Iris pigment epithelial cell (primary cell): Measurements from ENCODE around the gene BAD.
A peak's percentile ranks its signal among the peaks of the same experiment; 100 is the strongest.
"Not testable (repeated sequence)": the region's sequence is repeated elsewhere in the genome, so short reads cannot be mapped to it uniquely, and the experiment has no call there.

Experiments used
- DNase-seq: peaks from one replicate; pipeline ENCODE4 v3.0.0-alpha.2; 2011; ENCODE audit warnings: low read depth

BAD gene

DNA sequence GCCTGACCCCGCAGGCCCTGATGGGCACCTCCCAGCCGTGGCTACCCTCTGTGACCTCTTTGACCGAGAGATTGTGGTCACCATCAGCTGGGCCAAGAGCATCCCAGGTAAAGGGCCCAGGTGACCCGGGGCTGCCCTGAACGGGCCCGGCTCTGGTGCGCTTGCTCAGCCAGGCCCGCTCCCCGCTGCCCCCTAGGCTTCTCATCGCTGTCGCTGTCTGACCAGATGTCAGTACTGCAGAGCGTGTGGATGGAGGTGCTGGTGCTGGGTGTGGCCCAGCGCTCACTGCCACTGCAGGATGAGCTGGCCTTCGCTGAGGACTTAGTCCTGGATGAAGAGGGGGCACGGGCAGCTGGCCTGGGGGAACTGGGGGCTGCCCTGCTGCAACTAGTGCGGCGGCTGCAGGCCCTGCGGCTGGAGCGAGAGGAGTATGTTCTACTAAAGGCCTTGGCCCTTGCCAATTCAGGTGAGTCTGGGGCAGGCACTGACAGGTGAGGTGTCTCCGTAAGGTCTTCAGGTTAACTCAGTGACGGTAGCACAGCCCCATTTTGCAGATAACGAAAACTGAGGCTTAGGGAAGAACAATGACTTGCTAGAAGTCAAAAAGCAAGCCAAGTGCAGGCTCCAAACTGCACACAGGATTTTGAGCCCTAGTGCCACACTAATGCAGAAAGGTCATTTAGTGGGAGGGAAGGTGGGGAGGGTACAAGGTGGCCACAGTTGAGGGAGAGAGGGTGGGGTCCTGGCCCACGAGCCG, 30.5 kb upstream of the BAD start:
- no peak for DNase-seq

DNA sequence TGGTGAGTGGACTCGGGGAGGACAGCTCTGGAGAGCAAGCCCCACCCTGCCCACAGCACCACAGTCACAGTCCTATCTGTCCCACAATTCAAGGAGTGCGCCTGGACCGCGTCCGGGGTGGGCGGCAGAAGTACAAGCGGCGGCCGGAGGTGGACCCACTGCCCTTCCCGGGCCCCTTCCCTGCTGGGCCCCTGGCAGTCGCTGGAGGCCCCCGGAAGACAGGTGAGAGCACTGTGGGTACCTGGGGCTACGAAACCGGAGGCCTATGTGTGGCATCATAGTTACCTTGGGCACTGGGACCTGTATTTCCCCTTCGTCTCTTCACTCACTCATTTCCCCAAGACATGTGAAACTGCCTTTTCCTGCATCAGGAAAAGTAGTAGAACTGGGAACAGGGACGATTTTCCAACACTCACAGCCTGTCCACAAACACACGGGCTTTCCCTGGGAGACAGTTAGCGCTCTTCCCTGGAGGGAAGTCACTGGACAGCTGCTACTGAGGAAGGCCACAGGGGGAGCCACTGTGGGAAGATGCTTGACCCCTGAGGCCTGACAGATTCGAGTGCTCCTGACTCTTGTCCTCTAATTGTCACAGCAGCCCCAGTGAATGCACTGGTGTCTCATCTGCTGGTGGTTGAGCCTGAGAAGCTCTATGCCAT, 29.8 kb upstream of the BAD start:
- no peak for DNase-seq

DNA sequence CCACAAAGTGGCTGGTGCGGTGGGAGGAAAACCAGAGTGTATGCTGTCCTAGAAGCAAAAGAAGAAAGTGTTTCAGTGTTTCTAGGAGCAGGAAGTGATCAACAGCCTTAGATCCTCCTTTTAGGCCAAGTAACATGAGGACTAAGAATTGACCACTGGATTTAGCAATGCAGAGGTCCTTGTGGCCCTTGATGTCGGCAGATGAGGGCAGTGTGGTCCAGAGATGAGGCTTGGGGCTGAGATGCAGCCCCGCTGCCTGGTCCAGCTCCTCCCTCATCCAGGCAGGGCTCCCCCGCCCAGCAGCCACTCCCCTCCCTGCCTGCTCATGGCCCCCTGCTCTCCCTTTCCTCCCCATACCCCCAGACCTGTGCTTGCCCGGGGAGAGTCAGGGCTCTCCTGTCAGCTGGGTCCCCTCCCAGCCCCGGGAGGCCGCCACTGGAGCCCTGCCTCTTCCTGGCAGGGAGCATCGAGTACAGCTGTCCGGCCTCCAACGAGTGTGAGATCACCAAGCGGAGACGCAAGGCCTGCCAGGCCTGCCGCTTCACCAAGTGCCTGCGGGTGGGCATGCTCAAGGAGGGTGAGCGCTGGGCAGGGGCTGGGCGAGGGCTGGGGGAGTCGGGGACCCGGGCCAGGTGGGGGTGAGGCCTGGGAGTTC, 29.2 kb upstream of the BAD start:
- DNase-seq: no peak

DNA sequence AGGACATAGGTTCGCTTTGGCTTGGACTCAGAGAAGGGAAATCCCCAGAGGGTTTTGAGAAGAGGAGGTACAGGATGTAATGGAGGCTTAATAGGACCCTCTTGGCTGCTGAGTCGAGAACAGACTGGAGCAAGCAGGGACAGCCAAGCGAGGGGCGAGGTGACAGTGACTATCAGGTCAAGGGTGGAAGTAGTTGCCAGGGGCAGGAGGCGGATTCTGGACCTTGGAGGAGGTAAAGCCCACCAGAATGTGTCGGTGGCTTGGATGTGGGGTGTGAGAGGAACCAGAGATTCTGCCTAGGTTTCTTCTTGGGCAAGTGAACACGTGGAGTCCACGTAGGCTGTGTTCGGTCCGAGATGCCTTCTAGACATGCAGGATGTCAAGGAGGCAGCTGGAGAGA, 28.5 kb upstream of the BAD start:
- no peak for DNase-seq

DNA sequence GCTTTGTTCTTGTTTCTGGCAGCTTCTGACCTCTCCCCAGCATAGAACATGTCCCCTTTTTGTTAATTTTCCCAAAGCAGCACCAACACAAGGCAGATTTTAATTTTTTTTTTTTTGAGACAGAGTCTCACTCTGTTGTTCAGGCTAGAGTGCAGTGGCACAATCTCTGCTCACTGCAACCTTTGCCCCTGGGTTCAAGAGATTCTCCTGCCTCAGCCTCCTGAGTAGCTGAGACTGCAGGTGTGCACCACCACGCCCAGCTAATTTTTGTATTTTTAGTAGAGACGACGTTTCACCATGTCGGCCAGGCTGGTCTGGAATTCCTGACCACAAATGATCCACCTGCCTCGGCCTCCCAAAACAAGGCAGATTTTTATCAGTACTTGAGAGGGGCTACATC, 23.3 kb upstream of the BAD start:
- not testable (repeated sequence) for DNase-seq

DNA sequence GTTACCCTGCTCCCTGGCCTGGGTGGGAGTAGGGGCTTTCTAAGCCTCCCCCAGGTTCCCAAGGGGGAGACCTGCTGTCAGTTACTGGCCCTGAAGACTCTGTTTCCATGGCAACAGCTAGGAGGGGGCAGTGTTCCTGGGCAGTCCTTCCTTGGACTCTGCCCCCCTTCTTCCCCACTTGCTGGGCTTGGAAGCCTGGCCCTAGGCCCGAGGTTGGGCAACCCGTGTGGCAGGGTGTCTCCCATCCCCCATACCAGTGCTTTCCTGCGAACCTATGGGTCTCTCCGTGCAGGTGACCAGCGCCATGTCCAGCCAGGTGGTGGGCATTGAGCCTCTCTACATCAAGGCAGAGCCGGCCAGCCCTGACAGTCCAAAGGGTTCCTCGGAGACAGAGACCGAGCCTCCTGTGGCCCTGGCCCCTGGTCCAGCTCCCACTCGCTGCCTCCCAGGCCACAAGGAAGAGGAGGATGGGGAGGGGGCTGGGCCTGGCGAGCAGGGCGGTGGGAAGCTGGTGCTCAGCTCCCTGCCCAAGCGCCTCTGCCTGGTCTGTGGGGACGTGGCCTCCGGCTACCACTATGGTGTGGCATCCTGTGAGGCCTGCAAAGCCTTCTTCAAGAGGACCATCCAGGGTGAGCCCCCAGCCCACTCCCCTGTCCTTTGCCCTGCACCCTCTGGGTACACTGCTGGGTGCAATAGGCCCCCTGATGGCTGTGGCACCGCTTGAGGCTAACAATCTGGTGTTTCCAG, 22.6 kb upstream of the BAD start:
- no peak for DNase-seq

DNA sequence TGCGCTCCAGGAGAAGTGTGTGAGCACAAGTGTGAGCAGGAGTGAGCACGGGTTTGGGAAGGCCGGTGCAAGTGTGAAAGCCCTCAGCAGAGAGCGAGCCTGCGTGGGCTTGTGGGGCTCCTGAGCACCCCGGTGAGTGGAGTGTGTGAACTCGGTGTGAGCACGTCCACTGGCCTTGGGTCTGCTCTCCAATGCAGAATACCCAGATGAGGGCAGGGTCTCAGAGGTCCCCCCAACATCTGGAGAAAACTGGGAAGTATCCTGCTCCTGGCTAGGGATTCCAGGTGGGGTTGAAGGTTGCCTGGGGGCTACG, 22.1 kb upstream of the BAD start:
- DNase-seq: no peak

DNA sequence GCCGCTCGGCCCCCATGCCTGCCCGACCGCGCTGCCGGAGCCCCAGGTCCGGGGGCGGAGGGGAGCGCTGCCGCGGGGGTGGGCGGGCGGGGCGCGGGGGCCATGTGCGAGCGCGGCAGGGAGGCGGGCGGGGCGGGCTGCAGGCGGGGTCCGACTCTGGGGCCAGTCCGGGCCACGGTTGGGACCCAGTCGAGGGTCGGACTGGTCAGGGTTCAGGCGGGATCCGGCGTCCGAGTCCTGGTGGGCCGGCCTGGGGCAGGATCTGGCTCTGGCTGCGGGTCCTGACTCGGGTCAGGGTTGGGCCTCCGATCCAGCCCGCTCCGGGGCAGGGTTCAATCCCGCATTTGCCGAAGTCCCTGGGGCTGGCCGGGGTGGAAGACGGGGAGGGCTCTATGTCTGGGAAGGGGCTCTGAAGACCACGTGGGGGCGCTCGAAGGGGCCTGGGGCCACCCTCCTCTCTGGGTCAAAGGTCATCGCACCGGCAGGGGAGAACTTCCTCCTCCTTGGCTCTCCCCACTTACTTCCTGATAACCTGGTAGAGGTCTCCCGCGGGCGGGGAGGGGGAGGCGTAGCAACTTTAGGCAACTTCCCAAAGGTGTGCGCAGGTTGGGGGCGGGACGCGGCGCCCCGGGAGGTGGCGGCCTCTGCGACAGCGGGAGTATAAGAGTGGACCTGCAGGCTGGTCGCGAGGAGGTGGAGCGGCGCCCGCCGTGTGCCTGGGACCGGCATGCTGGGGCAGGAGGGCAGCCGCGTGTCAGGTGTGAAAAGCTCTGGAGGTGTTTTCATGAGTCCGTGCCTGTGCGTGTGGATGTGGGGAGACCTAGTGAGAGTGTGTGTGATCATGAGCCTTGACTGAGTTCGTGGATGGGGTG, 21.5 kb upstream of the BAD start:
- DNase-seq: no peak

DNA sequence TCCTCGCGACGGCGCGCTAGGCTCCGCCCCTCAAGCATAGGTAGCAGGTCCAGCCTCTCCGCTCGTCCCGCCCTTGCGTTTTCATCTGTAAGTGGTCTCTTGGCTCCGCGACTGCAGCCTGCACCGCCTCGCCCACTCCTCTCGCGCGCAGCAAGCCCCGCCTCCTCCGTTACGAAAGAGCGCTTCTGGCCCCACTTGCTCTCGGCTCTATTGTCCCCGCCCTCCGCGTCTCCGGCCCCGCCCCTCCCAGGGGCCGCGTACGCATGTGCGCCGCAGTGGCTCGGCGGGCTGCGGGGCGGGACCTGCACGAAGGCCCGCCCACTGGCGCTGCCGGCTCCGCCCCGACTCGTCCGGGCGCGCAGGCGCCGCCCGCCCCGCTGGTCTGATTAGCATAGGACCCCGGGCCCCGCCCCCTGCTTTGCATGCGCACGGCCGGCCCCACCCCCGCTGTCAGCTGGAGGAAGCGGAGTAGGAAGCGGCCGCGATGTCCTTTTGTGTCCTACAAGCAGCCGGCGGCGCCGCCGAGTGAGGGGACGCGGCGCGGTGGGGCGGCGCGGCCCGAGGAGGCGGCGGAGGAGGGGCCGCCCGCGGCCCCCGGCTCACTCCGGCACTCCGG, 20.7 kb upstream of the BAD start, which contains the start of gene ESRRA:
Gene ESRRA (plus strand): TSS at position 450 of the 616 bp plus-strand sequence. CDS start 1,656 bp downstream, outside the sequence.
- peak; percentile 97 for DNase-seq

DNA sequence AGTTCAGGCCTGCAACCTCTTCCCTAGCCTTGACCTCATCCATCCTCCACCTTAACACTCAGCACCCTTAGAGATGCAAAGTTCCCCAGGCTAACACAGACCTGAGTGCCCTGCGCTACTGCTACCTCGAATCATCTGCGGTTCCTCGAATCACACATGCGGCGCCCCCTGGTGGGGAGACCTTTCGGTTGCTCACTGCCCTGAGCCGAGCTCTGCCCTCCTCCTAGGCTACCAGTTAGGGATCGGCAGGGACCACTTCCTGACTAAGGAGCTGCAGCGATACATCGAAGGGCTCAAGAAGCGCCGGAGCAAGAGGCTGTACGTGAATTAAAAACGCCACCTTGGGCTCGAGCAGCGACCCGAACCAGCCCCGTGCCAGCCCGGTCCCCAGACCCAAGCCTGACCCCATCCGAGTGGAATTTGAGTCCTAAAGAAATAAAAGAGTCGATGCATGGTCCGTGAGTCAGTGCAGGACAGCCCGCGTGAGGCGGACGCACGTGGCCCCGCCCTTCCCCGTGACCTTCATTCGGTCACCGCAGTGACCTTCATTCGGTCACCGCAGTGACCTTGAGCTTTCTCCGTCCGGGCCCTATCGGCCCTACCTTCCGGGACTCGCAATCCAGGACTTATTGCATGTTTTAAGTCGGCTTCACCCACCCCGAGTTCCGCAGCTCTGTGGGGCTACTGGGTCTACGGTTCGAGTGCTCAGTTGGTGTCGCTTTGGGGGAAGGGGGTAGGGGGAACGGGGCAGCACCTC, 20.0 kb upstream of the BAD start:
- peak; percentile 86 for DNase-seq

DNA sequence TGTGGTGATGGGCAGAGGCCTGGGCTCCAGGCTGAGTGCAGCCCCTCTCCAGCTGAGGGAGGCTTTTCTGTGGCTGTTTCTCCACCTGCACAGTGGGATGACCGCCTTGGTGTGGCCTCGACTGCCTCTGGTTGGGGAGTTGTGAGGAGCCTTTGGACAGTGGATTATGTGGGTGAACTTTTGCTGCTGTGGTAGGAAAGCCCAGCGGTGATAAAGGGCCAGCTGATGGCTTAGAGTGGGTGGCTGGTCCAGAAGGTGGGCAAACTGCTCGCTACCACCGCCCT, 19.5 kb upstream of the BAD start:
- DNase-seq: no peak

DNA sequence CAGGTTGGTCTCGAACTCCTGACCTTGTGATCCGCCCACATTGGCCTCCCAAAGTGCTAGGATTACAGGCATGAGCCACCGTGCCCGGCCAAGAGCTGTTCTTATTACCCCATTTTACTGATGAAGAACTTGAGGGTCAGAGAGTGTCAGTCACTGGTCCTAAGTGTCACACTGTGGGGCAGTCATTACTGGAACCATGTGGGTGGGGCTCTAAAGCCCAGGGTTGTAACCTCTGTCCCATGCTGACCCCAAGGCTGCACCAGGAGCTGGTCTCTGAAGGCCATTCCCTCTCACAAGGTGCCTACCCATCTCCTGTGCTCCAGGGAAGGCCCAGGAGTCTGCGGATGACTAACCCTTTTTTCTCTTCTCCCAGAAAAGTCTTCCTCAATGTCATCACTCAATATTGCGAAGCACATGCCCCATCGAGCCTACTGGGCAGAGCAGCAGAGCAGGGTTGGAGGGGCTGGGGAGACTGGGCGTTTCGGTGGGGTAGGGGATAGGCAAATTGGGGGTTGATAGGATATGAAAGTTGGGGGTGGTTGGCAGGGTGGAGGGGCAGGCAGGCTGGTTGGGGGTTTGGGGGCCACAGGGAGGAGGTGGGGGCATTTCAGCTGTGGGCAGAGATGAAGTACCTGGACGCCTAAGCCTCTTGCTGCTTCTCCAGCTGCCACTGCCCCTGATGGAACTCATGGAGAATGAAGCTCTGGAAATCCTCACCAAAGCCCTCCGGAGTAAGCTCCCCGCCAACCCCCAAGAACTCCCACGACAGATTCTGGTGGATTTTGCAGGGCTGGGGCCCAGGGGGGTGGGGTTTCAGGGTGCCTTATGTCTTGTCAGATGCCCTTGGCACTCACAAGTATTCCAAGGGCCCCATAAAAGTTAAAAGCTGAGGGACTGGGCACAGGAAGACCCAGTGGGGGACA, 18.9 kb upstream of the BAD start:
- no peak for DNase-seq

DNA sequence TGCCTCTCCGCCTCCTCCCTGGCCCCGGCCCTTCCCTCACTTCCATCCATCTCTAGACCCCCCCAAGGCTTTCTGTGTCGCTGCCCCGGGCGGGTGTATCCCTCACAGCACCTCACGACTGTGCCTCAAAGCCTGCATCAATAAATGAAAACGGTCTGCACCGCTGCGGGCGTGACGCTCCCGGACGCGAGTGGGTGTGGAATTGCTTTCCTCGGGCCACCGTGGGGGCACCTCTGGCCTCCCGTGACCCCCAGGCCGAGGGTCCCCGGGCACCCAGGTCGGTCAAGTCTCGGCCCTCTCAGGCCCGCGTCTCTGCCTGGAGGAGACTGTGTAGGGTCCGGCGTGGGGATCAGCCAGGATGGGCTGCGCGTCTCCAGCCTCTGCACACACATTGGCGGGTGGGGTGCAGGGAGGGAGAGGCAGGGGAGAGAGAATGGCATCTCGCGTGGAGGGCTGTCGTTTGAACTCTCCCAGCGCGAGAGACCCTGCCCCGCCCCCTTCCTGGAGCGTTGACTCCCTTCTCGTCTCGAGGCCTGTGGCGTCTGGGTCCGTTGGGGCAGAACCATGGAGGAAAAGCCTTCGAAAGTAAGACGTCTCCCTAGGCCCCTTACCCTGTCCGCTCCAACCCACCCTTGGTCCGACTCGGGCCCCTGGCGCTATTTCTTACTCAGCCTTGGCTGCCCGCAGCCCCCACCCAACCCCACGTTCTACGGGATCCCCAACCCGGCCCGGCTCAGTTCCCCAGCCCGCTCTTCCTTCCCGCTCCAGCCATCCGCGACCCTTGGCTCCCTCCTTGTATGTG, 15.6 kb upstream of the BAD start, which contains the start of gene CATSPERZ:
Gene CATSPERZ (plus strand): TSS at position 512 of the 802 bp plus-strand sequence. CDS start 53 bp downstream, at position 565.
- no peak for DNase-seq

DNA sequence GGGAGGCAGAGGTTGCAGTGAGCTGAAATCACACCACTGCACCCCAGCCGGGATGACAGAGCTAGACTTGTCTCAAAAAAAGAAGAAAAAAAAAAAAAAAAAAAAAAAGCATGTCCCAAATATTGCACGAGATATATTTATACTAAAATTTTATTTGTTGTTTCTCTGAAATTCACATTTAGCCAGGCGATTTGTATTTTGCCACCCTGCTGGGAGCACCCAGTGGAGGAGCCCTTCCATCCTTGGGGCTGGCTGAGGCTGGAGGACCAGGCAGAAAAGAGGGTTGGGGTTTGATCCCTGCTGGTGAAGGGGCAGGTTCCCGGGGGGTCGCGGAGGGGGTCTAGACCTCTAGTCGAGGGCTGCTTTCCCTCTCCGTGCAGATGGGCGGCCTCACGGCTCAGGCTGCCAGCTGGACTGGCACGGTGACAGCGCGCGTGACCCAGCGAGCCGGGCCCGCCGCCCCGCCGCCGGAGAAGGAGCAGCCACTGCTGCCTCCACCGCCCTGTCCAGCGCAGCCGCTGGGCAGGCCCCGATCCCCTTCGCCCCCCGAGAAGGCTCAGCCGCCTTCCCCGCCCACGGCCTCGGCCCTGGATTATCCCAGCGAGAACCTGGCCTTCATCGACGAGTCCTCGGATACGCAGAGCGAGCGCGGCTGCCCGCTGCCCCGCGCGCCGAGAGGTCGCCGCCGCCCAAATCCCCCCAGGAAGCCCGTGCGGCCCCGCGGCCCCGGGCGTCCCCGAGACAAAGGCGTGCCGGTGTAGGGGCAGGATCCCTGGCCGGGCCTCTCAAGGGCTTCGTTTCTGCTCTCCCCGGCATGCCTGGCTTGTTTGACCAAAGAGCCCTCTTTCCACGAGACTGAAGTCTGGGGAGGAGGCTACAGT, 14.7 kb upstream of the BAD start:
- no peak for DNase-seq

DNA sequence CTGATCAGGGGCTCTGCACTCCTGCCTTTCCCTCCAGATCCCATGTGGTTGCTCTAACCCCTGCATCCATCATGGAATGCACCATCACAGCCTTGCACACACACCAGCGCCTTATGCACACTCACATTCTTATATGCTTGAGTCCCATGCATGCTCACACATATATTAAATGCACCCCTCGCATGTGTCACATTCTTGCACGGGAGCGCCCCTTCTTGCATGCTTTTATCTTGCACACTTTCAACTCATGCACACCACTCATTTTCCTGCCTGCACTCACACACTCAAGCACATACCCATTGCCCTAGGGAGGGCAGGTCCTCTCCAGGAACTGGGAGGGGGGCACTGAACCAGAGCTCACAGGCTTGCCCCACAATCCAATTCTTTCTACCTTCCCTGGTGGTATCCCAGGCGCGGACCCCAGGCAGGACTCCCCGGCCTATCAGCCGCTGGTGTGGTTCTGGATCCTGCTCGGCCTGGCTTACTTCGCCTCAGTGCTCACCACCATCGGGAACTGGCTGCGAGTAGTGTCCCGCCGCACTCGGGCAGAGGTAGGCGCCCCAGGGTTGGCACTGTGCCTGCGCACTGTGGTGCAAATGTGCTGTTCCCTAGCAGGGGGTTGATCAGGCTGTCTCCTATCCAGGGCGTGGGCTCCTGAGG, 13.4 kb upstream of the BAD start:
- no peak for DNase-seq

DNA sequence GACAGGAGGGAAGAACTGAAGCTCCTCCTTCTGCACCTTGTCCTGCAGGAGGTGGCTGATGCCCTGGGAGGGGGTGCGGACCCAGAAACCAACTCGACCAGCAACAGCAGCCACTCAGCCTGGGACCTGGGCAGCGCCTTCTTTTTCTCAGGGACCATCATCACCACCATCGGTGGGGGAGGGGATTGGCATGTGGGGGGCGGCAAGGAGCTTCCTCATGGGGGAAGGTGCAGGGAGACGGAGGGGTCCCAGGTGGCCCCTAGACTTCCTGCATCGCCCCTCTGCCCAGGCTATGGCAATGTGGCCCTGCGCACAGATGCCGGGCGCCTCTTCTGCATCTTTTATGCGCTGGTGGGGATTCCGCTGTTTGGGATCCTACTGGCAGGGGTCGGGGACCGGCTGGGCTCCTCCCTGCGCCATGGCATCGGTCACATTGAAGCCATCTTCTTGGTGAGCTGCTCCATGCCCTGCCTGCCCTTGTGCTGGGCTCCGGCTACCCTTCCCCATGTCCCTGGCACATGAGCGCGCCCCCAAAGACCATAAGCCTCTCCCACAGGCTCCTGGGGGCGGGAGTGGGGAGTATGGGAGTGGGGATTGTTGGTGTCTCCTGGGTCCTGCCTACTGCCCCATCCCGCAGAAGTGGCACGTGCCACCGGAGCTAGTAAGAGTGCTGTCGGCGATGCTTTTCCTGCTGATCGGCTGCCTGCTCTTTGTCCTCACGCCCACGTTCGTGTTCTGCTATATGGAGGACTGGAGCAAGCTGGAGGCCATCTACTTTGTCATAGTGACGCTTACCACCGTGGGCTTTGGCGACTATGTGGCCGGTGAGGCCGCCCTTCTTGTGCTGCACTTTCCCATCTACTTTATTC, 12.6 kb upstream of the BAD start:
- DNase-seq: no peak
